Measurements from ENCODE around the gene IGF2BP2.

The IGF2BP2 gene

GRCh38 chr3:185737740-185738680, 86.8 kb downstream of the IGF2BP2 start:
- no peak for DNase-seq (ENCODE audit: extremely low read depth in 1 of 2, low read depth in 1 of 2)

- DNase-seq (ENCODE audit: extremely low read depth in 1 of 2, low read depth in 1 of 2): no peak
These were observed 87.8 kb downstream of the IGF2BP2 start for GRCh38 chr3:185737020-185737419.

GRCh38 chr3:185734725-185735096, 90.1 kb downstream of the IGF2BP2 start:
- no peak for DNase-seq (ENCODE audit: extremely low read depth in 1 of 2, low read depth in 1 of 2)

GRCh38 chr3:185733980-185734724, 90.7 kb downstream of the IGF2BP2 start:
- no peak for DNase-seq (ENCODE audit: extremely low read depth in 1 of 2, low read depth in 1 of 2)

- DNase-seq (ENCODE audit: extremely low read depth in 1 of 2, low read depth in 1 of 2): no peak
These were observed 92.1 kb downstream of the IGF2BP2 start for GRCh38 chr3:185732782-185733181.

GRCh38 chr3:185730550-185730949, 94.3 kb downstream of the IGF2BP2 start:
- DNase-seq (ENCODE audit: extremely low read depth in 1 of 2, low read depth in 1 of 2): no peak

GRCh38 chr3:185729337-185730055, 95.3 kb downstream of the IGF2BP2 start:
- DNase-seq (ENCODE audit: extremely low read depth in 1 of 2, low read depth in 1 of 2): no peak

GRCh38 chr3:185728630-185729336, 96.1 kb downstream of the IGF2BP2 start:
- no peak for DNase-seq (ENCODE audit: extremely low read depth in 1 of 2, low read depth in 1 of 2)

GRCh38 chr3:185727873-185728272, 97.0 kb downstream of the IGF2BP2 start:
- DNase-seq (ENCODE audit: extremely low read depth in 1 of 2, low read depth in 1 of 2): no peak

- DNase-seq (ENCODE audit: extremely low read depth in 1 of 2, low read depth in 1 of 2): no peak
These were observed 98.4 kb downstream of the IGF2BP2 start for GRCh38 chr3:185726254-185726967.

- DNase-seq (ENCODE audit: extremely low read depth in 1 of 2, low read depth in 1 of 2): no peak
These were observed 100.1 kb downstream of the IGF2BP2 start for GRCh38 chr3:185724761-185725160.

- DNase-seq (ENCODE audit: extremely low read depth in 1 of 2, low read depth in 1 of 2): no peak
These were observed 100.6 kb downstream of the IGF2BP2 start for GRCh38 chr3:185724251-185724650.

GRCh38 chr3:185722881-185723280, 102.0 kb downstream of the IGF2BP2 start:
- no peak for DNase-seq (ENCODE audit: extremely low read depth in 1 of 2, low read depth in 1 of 2)

GRCh38 chr3:185721970-185722369, 102.9 kb downstream of the IGF2BP2 start:
- DNase-seq (ENCODE audit: extremely low read depth in 1 of 2, low read depth in 1 of 2): no peak

GRCh38 chr3:185720326-185720725, 104.5 kb downstream of the IGF2BP2 start:
- no peak for DNase-seq (ENCODE audit: extremely low read depth in 1 of 2, low read depth in 1 of 2)

GRCh38 chr3:185718736-185719593, 105.9 kb downstream of the IGF2BP2 start:
- no peak for DNase-seq (ENCODE audit: extremely low read depth in 1 of 2, low read depth in 1 of 2)

GRCh38 chr3:185717627-185718402, 107.0 kb downstream of the IGF2BP2 start:
- DNase-seq (ENCODE audit: extremely low read depth in 1 of 2, low read depth in 1 of 2): no peak

GRCh38 chr3:185717121-185717520, 107.7 kb downstream of the IGF2BP2 start:
- no peak for DNase-seq (ENCODE audit: extremely low read depth in 1 of 2, low read depth in 1 of 2)
